DOHH2 (cell line): ENCODE results near the gene PCBD1.

Experiments used
- CTCF ChIP-seq: fragments of 200-600 bp; sonication (generic); IDR thresholded peaks from one replicate; pipeline ENCODE4 v1.5.1; 2014; ENCODE audit warnings: antibody characterized with exemption, mild to moderate bottlenecking, low read depth, low read length; ENCODE audit not compliant: poor library complexity, severe bottlenecking
- EZH2phosphoT487 ChIP-seq: fragments of 200-600 bp; sonication (generic); IDR thresholded peaks from 2 replicates; pipeline ENCODE4 v1.6.1; 2017; ENCODE audit warnings: borderline replicate concordance, mild to moderate bottlenecking, antibody characterized with exemption, low read length, moderate library complexity, mixed read lengths

DNA sequence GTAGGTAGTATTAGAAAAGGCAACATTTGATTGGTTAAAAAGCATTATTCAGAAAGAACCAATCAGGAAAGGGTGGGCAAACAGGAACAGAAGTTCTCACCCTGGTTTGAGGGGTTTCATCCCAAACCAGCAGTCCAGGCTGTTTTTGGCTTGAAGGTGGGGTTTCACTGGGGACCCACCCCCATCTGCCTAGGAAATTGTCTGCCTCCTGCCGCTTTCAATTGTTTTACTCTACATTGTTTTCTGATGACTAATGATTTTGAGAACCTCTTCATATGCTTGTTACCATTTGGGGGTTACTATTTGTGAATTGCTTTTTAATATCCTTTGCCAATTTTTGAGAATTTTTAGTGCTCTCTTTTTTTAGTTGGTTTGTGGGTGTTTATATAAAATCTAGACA lies 3.3 kb upstream of the PCBD1 start:
- no peak for TF ChIP-seq CTCF
- TF ChIP-seq EZH2phosphoT487, result no peak
